CD4-positive, alpha-beta T cell treated with Interleukin-1 beta for 1 hour (primary cell): ENCODE results near the gene BPIFB4.

Source experiments
- DNase-seq, 2 donors: peaks; one replicate each; pipeline ENCODE4 v3.0.0-alpha.2; 2020 to 2022

Gene BPIFB4

DNA sequence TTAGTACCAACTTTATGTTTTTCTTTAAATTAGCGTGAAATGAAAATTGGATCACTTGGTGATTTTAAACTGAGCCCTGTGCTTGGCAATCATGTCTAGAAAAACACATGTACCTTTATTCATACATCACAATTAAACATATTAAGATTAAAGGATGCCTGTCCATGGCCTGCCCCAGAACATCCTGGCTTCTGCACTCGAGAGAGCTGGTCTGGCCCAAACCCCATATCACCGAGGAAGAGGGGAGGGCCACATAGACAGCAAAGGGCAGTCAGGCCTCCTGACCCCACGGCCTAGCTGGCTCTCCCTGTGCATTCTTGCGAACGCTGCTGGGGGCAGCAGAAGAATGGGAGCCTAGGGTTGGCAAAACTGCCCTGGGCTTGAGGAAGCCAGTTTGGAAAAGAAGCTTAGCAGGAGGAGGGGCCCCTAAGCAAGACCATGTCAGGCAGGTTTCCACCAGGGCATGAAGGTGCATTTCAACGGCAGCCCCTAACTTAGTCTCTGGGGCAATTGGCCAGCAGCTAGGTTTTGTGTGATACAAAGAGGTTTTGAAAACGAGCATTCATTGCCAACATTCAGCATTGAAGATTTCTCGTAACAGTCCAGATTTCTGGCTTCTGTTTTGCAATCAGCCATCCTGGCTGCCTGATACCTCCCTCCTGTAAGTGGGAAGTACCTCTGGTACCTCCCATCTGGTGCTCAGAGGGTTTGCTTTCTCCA lies 17.2 kb upstream of the BPIFB4 start:
- no peak for DNase-seq

DNA sequence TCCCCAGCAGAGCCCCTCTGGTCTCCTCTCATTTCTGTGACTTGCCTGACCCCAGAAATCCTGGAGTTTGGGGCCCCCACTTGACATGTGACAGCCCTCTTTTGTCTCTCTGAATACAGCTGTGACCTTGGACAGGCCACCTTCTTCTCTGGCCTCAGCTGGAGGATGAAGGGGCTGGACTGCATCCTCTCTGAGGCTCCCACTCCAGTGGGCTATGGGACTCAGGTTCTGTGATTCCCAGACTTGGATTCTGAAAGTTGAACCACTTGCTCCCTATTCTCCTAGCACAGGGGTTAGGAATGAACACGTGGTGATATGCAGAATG lies 16.7 kb upstream of the BPIFB4 start:
- no peak for DNase-seq

- DNase-seq: no peak
Observed at GRCh38 chr20:33063271-33063670, 16.2 kb upstream of the BPIFB4 start.

DNA sequence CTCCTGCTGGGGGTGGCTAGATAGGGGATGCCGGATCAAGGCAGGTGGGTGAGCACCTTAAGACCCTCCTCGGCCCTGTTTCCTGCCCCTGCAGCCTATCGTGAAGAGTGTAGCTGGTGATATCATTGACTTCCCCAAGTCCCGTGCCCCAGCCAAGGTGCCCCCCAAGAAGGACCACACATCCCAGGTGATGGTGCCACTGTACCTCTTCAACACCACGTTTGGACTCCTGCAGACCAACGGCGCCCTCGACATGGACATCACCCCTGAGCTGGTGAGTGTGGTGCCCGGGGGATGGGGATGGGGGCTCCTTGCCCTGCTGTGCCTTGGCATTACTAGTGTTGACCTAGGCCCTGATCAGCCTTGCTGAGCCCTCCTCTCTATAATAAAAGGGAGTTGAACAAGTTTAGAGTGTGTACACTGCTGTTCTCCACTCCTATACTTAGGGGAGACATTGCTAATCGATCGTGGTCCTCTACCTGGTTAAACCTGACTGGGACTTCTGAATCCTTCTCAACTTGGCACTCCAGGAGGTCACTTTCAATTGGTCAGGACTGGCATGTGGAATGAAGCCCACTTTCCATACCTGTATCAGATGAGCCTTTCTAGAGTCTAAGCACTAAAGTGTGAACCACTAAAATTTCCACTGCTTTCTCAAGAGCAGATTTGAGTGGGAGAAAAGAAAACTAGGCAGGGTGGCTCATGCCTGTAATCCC lies 14.7 kb upstream of the BPIFB4 start:
- DNase-seq: no peak

- no peak for DNase-seq
Observed at GRCh38 chr20:33065785-33066184, 13.7 kb upstream of the BPIFB4 start.

DNA sequence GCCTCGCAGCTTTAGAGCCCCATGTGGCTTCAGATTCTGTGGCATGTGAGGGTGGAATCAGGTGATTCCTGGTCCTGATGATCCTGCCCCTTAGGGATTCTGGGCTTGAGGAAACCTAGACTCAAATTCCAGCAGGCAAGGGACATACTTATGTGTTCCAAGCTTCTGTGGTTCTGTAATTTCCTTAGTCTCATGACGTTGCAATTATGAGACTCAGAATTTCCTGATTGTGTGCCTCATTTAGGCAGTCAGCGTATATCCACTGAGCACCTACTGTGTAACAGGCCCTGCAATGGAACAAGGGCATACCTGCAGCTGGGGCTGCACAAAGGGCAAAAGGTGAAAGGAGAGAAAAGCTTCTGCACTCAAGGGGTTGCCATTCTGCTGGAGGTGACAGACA lies 11.6 kb upstream of the BPIFB4 start:
- no peak for DNase-seq

DNA sequence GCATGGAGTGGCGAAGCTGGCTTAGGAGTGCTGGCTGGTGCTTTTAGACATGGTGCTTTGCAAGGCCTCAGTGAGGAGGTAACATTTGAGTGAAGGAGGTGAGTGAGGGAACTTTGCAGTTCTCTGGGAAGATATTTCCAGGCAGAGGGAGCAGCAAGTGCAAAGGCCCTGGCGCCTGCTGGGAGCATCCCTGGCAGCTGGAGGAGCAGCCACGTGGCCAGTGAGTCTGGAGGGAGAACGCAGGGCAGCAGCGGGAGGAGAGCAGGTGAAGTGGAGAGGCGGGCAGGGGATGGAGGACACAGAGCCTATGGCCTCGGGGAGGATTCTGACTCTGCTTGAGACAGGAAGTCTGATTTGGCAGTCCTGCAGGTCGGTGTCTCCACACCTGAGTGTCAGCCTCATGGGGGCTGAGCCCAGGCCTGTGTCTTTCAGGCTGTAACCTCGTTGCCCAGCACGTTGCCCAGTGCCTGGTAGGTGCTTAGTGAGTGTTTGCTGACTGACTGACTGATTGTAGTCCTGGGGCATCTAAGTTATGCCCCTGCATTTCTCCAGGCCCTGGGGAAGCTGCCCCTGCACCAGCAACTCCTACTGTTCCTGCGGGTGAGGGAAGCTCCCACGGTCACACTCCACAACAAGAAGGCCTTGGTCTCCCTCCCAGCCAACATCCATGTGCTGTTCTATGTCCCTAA lies 11.0 kb upstream of the BPIFB4 start:
- no peak for DNase-seq

- DNase-seq: no peak
Observed at GRCh38 chr20:33069673-33070072, 9.8 kb upstream of the BPIFB4 start.

DNA sequence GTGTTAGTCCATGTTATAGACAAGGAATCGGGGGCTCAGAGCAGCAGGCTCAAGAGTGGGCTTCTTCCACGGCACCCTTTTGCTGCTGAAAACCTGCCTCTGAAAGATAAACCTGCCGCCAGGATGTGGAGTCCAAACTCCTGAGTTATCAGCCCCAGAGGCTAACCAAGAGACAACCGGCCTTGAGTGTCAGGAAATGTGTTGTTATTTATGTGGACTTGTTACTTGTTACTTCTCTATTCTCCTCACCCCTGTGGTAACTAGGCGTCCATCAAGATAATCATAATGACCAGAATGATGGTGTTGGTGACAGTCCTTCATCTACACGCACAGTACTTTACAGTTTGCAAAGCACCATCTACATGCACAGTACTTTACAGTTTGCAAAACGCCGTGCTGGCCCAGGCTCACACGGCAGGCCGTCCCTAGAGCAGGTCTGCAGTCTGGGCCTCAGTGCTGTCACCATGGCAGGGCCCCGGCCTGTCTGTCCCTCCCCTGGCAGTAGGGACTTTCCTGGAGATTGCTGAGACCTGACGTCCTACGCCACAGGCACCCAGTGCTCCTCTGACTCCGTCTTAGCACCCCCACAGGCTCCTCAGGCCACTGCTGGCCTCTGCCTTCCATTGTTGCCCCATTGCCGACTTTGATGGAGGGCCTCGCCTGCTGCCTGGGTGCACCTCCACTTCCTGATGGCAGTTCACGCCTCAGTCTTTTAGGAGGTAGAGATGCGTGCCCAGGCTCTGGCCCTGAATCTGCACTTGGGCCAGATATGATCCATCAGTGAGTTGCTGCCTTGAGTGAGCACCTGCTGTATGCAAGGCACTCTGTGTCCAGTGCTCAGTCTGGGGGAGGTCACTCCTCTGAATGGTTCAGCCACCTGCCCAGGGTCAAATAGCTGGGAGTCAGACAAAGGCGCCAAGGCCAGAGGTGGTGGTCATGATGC lies 9.1 kb upstream of the BPIFB4 start:
- DNase-seq: no peak

- no peak for DNase-seq
Observed at GRCh38 chr20:33071198-33071597, 8.2 kb upstream of the BPIFB4 start.

- no peak for DNase-seq
Observed at GRCh38 chr20:33072362-33072761, 7.1 kb upstream of the BPIFB4 start.

GRCh38 chr20:33072813-33073212 lies 6.6 kb upstream of the BPIFB4 start:
- no peak for DNase-seq

- no peak for DNase-seq
Observed at GRCh38 chr20:33074675-33075074, 4.8 kb upstream of the BPIFB4 start.

GRCh38 chr20:33075281-33075680 lies 4.2 kb upstream of the BPIFB4 start:
- no peak for DNase-seq

- DNase-seq: peak; percentile 23 to 41
Observed at GRCh38 chr20:33076662-33077372, 2.6 kb upstream of the BPIFB4 start.

DNA sequence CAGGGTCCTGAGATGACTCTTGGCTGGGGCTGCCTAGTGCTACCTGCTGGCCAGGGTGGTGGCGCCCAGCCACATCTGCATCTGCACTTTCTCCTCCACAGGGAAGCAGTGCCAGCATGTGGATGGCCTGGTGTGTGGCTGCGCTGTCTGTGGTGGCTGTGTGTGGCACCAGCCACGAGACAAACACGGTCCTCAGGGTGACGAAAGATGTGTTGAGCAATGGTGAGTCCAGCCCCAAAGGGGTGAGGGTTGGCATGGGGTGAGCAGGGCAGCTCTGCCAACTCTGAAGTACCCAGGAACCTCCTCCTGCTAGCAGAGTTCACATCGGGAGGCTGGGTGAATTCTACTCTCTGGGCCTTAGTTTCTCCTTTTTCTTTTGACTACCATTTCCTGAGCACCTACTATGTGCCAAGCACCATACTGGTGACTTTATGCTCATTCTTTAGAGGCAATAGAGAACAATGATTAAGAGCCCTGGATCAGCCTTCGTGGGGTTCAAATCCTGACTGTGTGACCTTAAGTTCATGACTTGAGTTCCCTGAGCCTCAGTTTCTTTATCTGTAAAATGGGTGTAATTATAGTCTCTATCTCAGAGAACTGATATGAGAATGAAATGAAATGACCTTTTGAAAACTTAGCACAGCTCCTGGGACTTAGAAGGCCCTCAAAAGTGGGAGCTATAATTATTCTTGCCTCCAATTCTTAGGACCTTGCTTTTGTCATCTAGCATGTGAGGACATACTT lies 2.1 kb downstream of the BPIFB4 start:
- DNase-seq: no peak

- DNase-seq: no peak
Observed at GRCh38 chr20:33082546-33082945, 3.1 kb downstream of the BPIFB4 start.

DNA sequence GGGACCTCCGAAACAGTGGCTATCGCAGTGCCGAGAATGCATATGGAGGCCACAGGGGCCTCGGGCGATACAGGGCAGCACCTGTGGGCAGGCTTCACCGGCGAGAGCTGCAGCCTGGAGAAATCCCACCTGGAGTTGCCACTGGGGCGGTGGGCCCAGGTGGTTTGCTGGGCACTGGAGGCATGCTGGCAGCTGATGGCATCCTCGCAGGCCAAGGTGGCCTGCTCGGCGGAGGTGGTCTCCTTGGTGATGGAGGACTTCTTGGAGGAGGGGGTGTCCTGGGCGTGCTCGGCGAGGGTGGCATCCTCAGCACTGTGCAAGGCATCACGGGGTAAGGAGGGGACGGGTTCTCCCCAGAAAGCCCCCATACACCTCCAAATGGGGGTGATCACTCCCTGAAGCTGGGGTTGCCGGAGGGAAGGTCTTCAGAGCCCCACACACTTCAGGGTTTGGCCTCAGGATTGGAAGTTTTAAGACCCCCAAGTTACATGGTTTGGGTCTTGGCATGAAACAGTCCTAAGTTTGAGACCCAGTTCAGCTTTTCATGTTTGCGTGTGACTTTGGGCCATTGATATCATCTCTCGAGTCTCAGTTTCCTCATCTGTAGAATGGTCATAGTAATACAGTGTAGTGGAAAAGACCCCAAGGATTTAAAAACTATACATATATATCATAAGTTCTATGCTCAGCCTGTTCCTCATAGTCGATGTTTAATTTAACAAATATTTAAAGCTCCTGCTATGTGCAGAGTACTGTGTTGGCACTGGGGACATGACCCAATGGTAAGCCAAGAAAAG lies 4.3 kb downstream of the BPIFB4 start:
- no peak for DNase-seq

- no peak for DNase-seq
Observed at GRCh38 chr20:33084722-33085121, 5.3 kb downstream of the BPIFB4 start.

GRCh38 chr20:33086052-33086722 lies 6.7 kb downstream of the BPIFB4 start:
- no peak for DNase-seq
